Astrocyte of the spinal cord (primary cell): ENCODE data around the gene MAGI1.

Experiments
- DNase-seq: peaks from one replicate; pipeline ENCODE4 v3.0.0; 2011; ENCODE audit warnings: low read depth, low spot score
- H3K4me3 ChIP-seq: 2 replicates; pipeline ENCODE4 v1.5.1; 2011; ENCODE audit warnings: low read depth, mild to moderate bottlenecking, low read length, moderate library complexity
- CTCF ChIP-seq: IDR thresholded peaks from 2 replicates; pipeline ENCODE4 v1.5.1; 2012; ENCODE audit warnings: low read depth, mild to moderate bottlenecking, low read length, inconsistent platforms
- in situ Hi-C: cut with HindIII; loops from 2 replicates; pipeline ENCODE4 v1.10.0; 2017; ENCODE audit warnings: low sequenced_read_pairs

MAGI1 gene

GRCh38 chr3:65779390-65779789 is 259.3 kb downstream of the MAGI1 start:
- TF ChIP-seq CTCF = no peak
- DNase-seq = no peak
- H3K4me3 ChIP-seq = no peak overlapping the region
- in situ Hi-C loops = no loop called here

GRCh38 chr3:65778968-65779367 is 259.8 kb downstream of the MAGI1 start:
- peak; percentile 53 for DNase-seq
- in situ Hi-C loops = no loop called here
- TF ChIP-seq CTCF = no peak
- no peak overlapping the region for H3K4me3 ChIP-seq

GRCh38 chr3:65777050-65777449 is 261.7 kb downstream of the MAGI1 start:
- no peak for DNase-seq
- H3K4me3 ChIP-seq = no peak overlapping the region
- TF ChIP-seq CTCF = no peak
- in situ Hi-C loops = no loop called here

- no peak for TF ChIP-seq CTCF
- in situ Hi-C loops = no loop called here
- no peak overlapping the region for H3K4me3 ChIP-seq
- no peak for DNase-seq
Measured at GRCh38 chr3:65776494-65776893, 262.2 kb downstream of the MAGI1 start.

GRCh38 chr3:65776081-65776480 is 262.6 kb downstream of the MAGI1 start:
- DNase-seq = no peak
- H3K4me3 ChIP-seq = no peak overlapping the region
- no peak for TF ChIP-seq CTCF
- in situ Hi-C loops = no loop called here

GRCh38 chr3:65772758-65773157 is 266.0 kb downstream of the MAGI1 start:
- no peak for DNase-seq
- no peak overlapping the region for H3K4me3 ChIP-seq
- no peak for TF ChIP-seq CTCF
- in situ Hi-C loops = no loop called here

GRCh38 chr3:65767551-65767950 is 271.2 kb downstream of the MAGI1 start:
- TF ChIP-seq CTCF = no peak
- no peak for DNase-seq
- no peak overlapping the region for H3K4me3 ChIP-seq
- in situ Hi-C loops = no loop called here
